Measurements from ENCODE around the gene SYT1. TPM values are rescaled to one million over a fixed set of nuclear protein-coding genes. Genes with fewer than 3 reads are reported as not detected.

SYT1 gene
- total and polyA plus RNA-seq, 2 of the 8 experiments (the other 6 are each of a cell fraction or from before 2014, with no cell fraction given): 11.0 to 34.6 TPM

DNA sequence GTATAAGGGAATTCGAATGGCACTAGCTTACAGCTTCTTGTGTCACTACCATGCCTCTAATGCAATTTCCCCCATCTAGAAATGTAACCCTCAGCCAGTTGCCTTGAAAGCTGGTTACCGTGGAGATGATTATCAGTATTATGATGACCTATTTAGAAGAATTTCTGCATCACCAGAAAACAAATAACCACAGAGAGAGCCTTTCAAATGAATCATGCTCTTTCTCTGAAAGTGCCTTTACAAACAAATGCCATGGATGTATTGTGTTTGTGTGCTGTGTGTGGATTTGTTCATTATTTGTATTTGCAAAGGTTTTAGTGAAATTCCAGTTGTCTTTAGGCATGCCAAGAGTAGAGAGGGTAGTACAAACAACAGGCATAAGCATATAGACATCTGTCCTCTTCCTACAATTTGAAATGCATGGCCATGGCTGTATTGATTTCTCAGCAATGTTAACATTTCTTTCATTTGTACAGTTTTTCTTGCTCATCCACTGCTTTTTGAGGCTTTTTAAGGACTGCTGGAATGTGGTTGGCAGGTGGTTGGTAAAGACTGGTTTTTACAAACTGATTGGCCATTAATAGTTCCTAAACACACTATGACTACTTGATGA lies 559.6 kb downstream of the SYT1 start (continued):
- TF ChIP-seq KDM5A (IDR thresholded peaks at IDR 0.05; ENCODE audit: low read length): no peak

Data from H1 (cell line).